Nephron (organoid): Measurements from ENCODE around the gene WFDC6.

Experiments
- H3K27ac Mint-ChIP-seq, 3 experiments: 2 replicates each; pipeline ENCODE4 v1.8.0; 2020; ENCODE audit warnings: mixed read lengths in 3 of 3, mild to moderate bottlenecking in 2 of 3, moderate library complexity in 1 of 3
- H3K27me3 Mint-ChIP-seq: 2 replicates; pipeline ENCODE4 v1.8.0; 2021; ENCODE audit warnings: low read depth, mild to moderate bottlenecking, moderate library complexity, mixed read lengths
- H3K36me3 Mint-ChIP-seq: 2 replicates; pipeline ENCODE4 v1.8.0; 2020; ENCODE audit warnings: low read depth, mixed read lengths
- H3K4me1 Mint-ChIP-seq: 2 replicates; pipeline ENCODE4 v1.8.0; 2020; ENCODE audit warnings: mixed read lengths
- H3K4me3 Mint-ChIP-seq, 3 experiments: 2 replicates each; pipeline ENCODE4 v1.8.0; 2020; ENCODE audit warnings: mild to moderate bottlenecking in 3 of 3, mixed read lengths in 3 of 3, moderate library complexity in 2 of 3
- H3K9me3 Mint-ChIP-seq: 2 replicates; pipeline ENCODE4 v1.8.0; 2020; ENCODE audit warnings: mixed read lengths
- CTCF ChIP-seq, 3 experiments: fragments of 200-600 bp; sonication (generic); IDR thresholded peaks; one replicate each; pipeline ENCODE4 v1.5.0; 2021; ENCODE audit warnings: antibody characterized with exemption in 3 of 3; ENCODE audit not compliant: unreplicated experiment in 3 of 3

WFDC6 gene

GRCh38 chr20:45503403-45503802 lies 35.9 kb downstream of the WFDC6 start:
- Mint-ChIP-seq H3K4me3 (no peak overlapping the region), H3K36me3 (no peaks in the 10 kb centered on the region), H3K4me1 (no peaks in the 10 kb centered on the region), H3K27ac (no peak overlapping the region), H3K27me3 (peaks cover 19% of the 10 kb centered on the region), H3K9me3 (no peaks in the 10 kb centered on the region)
- no peak for TF ChIP-seq CTCF (IDR thresholded peaks at IDR 0.05; ENCODE audit: unreplicated experiment in 3 of 3)

- Mint-ChIP-seq H3K4me1 (no peaks in the 10 kb centered on the region), H3K27me3 (peaks cover 19% of the 10 kb centered on the region), H3K4me3 (no peak overlapping the region), H3K27ac (no peak overlapping the region), H3K9me3 (no peaks in the 10 kb centered on the region), H3K36me3 (no peaks in the 10 kb centered on the region)
- TF ChIP-seq CTCF (IDR thresholded peaks at IDR 0.05; ENCODE audit: unreplicated experiment in 3 of 3), result no peak
Measured at GRCh38 chr20:45502561-45502960, 36.7 kb downstream of the WFDC6 start.

- H3K27ac Mint-ChIP-seq, result no peak overlapping the region
- H3K9me3 Mint-ChIP-seq, result no peaks in the 10 kb centered on the region
- H3K36me3 Mint-ChIP-seq, result no peaks in the 10 kb centered on the region
- no peak for TF ChIP-seq CTCF (IDR thresholded peaks at IDR 0.05; ENCODE audit: unreplicated experiment in 3 of 3)
- peaks cover 23% of the 10 kb centered on the region for H3K27me3 Mint-ChIP-seq
- H3K4me1 Mint-ChIP-seq, result no peaks in the 10 kb centered on the region
- H3K4me3 Mint-ChIP-seq, result no peak overlapping the region
Measured at GRCh38 chr20:45501600-45501999, 37.7 kb downstream of the WFDC6 start.

- no peaks in the 10 kb centered on the region for H3K9me3 Mint-ChIP-seq
- H3K27me3 Mint-ChIP-seq, result peaks cover 24% of the 10 kb centered on the region
- H3K4me1 Mint-ChIP-seq, result no peaks in the 10 kb centered on the region
- no peak for TF ChIP-seq CTCF (IDR thresholded peaks at IDR 0.05; ENCODE audit: unreplicated experiment in 3 of 3)
- H3K4me3 Mint-ChIP-seq, result no peak overlapping the region
- H3K27ac Mint-ChIP-seq, result no peak overlapping the region
- no peaks in the 10 kb centered on the region for H3K36me3 Mint-ChIP-seq
Measured at GRCh38 chr20:45500022-45500421, 39.3 kb downstream of the WFDC6 start.

- Mint-ChIP-seq H3K27ac (no peak overlapping the region), H3K4me1 (no peaks in the 10 kb centered on the region), H3K9me3 (no peaks in the 10 kb centered on the region), H3K36me3 (no peaks in the 10 kb centered on the region), H3K4me3 (no peak overlapping the region), H3K27me3 (peaks cover 21% of the 10 kb centered on the region)
- no peak for TF ChIP-seq CTCF (IDR thresholded peaks at IDR 0.05; ENCODE audit: unreplicated experiment in 3 of 3)
Measured at GRCh38 chr20:45497971-45498494, 41.2 kb downstream of the WFDC6 start.

GRCh38 chr20:45496166-45496565 lies 43.1 kb downstream of the WFDC6 start:
- Mint-ChIP-seq H3K27ac (no peak overlapping the region), H3K27me3 (peaks cover 21% of the 10 kb centered on the region), H3K9me3 (no peaks in the 10 kb centered on the region), H3K4me1 (no peaks in the 10 kb centered on the region), H3K36me3 (no peaks in the 10 kb centered on the region), H3K4me3 (no peak overlapping the region)
- TF ChIP-seq CTCF (IDR thresholded peaks at IDR 0.05; ENCODE audit: unreplicated experiment in 3 of 3), result no peak
